ENCODE measurements around the gene BHMT.
A peak's percentile ranks its signal among the peaks of the same experiment; 100 is the strongest.
"Not testable (repeated sequence)": the region's sequence is repeated elsewhere in the genome, so short reads cannot be mapped to it uniquely, and the experiment has no call there.

The BHMT gene

GRCh38 chr5:79111960-79112702 is 522 bp downstream of the BHMT start:
- no peak for DNase-seq

GRCh38 chr5:79112703-79113058 is 1.1 kb downstream of the BHMT start:
- DNase-seq = no peak

- DNase-seq = no peak
Observed at GRCh38 chr5:79119486-79119885, 7.9 kb downstream of the BHMT start.

GRCh38 chr5:79120221-79120620 is 8.6 kb downstream of the BHMT start:
- DNase-seq = no peak

- no peak for DNase-seq
Observed at GRCh38 chr5:79122973-79123372, 11.4 kb downstream of the BHMT start.

DNA sequence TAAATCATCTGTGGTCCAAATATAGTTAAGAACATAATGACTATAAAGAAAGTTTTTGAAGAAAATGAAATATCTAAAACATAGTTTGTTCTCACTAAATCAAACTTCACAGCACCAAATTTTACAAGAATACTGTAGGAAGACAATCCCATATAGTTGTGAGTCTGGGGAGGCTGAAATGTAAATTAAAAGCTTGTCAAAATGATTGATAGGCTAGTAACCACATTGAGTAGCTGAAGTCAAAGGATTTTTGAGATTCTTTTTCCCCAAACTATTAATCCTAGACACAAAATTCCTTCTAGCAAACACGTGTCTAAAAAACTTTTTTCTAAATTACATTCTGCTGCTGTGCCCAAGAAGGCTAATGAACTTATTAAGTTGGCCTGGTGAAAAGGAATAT is 13.0 kb downstream of the BHMT start:
- DNase-seq = no peak

- DNase-seq = no peak
Observed at GRCh38 chr5:79130781-79131180, 19.2 kb downstream of the BHMT start.

GRCh38 chr5:79133121-79133656 is 21.6 kb downstream of the BHMT start:
- no peak for DNase-seq

GRCh38 chr5:79133657-79134451 is 22.2 kb downstream of the BHMT start:
- DNase-seq = peak in 46 of 56 donors; percentile 2 to 78 (median 26)

DNA sequence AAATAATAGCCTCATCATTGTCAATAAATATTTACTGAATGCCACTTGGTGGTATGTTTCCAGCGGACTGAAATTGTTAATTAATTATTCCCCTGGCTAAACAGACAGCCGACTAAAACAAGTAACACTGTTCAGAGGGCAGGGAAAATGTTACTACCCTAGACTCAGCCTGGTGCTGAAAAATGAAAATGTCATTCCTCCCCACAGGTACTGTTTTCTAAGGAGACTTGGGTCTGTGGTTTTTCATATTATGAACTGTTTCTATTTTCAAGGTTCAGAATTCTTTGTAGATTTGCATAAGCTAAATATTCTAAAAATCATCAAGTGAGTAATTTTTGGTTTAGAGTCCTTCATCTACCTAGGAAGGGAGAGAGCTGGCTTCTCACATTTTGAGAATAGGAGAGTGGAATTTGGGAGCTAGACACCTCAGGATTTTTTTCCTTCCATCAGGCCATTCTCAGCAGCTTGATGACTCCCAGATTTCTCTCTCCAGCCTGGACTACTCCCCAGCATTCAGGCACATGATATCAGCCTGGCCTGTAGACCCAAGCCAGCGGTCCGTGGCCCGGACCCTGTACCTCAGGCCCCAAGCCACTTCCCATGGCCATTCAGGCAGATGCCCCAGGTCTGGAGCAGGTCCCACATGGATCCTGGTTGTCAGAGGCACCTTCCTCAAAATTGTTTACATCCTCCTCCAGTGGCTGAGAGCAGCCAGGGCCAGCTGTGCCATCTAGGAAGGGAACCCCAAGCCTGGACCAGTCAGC is 24.4 kb downstream of the BHMT start:
- no peak for DNase-seq

DNA sequence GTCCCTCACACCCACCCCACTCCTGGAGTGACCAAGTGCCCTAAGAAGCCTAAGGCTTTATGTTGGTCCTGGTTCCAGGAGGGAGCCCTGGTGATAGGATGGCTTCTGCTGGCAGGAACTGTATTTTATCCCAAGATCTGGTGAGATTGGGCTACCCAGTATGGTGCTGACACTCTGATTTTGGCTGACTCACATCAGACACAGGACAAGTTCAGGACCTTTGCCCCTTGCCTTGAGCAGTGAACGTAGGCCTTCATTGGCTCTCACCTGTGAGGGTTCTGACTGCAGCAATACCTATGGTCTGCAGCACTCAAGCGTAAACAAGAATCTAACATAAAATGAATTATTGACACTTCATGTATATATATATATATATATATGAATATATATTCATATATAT is 25.0 kb downstream of the BHMT start:
- no peak for DNase-seq

DNA sequence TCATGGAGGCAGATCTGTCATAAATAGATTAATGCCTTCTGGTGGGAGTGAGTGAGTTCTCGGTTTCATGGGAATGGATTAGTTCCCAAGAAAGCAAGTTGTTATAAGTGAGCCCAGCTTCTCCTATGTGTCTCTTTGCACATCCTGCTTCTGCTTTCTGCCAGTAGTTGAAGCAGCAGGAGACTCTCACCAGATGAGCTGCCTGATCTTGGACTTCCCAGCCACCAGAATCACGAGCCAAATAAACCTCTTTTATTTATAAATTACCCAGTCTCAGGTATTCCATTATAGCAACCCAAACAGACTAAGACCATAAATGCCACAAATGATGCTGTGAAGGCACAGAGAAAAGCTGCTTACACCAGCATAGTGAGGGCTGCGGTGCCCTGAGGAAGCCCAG is 28.9 kb downstream of the BHMT start:
- DNase-seq = no peak

DNA sequence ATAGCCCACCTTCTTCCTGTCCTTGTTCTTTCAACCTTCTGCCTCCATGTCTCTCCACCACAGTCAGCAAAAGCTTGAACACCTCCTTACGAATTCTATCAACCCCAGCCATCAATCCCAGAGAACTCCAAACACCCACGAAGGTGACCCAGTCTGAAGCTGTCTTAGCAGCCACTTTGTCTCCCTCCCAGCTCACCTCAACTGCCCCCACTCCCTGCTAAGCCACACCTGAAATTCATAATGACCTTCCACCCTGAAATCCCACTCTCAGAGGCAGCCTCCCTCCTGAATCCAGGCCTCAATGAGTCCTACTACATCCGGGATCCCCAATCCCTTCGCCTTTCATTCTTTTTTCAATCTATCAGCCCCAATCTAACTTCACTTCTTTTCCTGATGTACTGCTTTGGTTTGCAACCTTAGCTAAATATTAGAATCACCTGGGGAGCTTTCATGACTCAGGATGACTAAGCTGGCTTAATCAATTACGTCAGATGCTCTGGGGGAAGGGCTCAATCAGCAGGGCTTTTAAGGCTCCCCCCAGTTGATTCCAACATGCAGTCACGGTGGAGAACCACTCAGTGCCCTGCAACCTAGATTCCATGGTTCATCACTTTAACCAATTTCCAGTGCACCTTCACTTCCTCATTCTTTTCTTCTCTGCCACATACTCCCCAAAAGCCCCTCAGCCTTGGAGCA is 32.2 kb downstream of the BHMT start:
- peak in 19 of 56 donors; percentile 0 to 50 (median 11) for DNase-seq

GRCh38 chr5:79147076-79147475 is 35.5 kb downstream of the BHMT start:
- DNase-seq = no peak

- no peak for DNase-seq
Observed at GRCh38 chr5:79149433-79149832, 37.8 kb downstream of the BHMT start.

GRCh38 chr5:79151942-79152671 is 40.5 kb downstream of the BHMT start:
- no peak for DNase-seq

DNA sequence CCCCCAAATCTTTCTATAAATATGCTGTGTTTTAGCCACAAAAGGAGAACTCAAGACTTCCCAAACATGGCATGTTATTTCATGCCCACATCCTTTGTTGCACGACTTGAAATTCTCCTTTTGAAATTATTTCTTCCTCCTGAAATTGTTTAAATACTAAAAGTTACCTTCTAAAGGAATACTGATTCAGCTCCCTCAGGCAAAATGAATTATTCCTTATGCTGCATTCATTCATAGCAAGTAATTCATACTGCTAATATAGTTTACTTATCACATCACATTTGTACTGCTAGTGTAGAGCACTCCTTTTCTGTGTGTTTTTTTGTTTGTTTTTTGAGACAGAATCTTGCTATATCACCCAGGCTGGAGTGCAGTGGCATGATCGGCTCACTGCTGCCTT is 45.7 kb downstream of the BHMT start:
- no peak for DNase-seq

GRCh38 chr5:79161647-79162046 is 50.0 kb downstream of the BHMT start:
- not testable (repeated sequence) for DNase-seq

GRCh38 chr5:79168031-79168430 is 56.4 kb downstream of the BHMT start:
- no peak for DNase-seq

DNA sequence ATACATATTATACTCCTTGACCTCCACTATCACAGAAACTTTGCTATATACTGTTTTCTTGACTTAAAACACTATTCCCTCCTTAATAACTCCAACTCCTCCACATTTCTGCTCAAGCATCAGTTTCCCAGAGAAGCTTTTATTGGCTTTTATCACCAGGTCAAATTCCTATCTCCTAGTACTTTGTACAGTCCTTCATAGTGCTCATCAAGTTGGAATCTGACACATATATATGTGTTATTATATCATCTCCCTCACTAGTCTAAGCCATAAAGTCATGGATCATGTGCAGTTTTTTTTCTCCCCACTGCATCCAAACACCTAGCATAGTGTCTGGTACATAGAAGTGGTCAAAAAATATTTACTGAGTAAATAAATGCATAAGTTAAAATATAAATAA is 59.1 kb downstream of the BHMT start:
- DNase-seq = no peak
